ENCODE measurements around the gene CCDC69. TPM values are rescaled to one million over a fixed set of nuclear protein-coding genes. Genes with fewer than 3 reads are reported as not detected.

CCDC69 gene
- polyA plus RNA-seq, 2 donors, result 24.2 to 32.4 TPM

GRCh38 chr5:151164687-151165392 is 59.1 kb downstream of the CCDC69 start:
- no peaks in the 10 kb centered on the region for H3K27me3 ChIP-seq (ENCODE audit: control insufficient read depth in 1 of 2, insufficient read depth in 2 of 2, low read length in 2 of 2)
- H3K36me3 ChIP-seq (ENCODE audit: control insufficient read depth in 2 of 2, insufficient read depth in 2 of 2, low read length in 1 of 2), result no peaks in the 10 kb centered on the region
- no peaks in the 10 kb centered on the region for H3K9me3 ChIP-seq (ENCODE audit: control insufficient read depth in 2 of 2, insufficient read depth in 1 of 2, low read depth in 1 of 2, low read length in 1 of 2)
- WGBS, 2 donors, result 35 to 39% methylated on average over 8 of the region's 8 CpGs
- H3K4me3 ChIP-seq (ENCODE audit: low read depth in 1 of 2, low read length in 2 of 2), result no peak overlapping the region
- no peak overlapping the region for H3K27ac ChIP-seq (ENCODE audit: low read depth in 2 of 2, low read length in 1 of 2)
- H3K4me1 ChIP-seq (ENCODE audit: control insufficient read depth in 2 of 2, insufficient read depth in 2 of 2, low read length in 1 of 2), result no peaks in the 10 kb centered on the region

GRCh38 chr5:151162776-151163175 is 61.1 kb downstream of the CCDC69 start:
- H3K27ac ChIP-seq (ENCODE audit: low read depth in 2 of 2, low read length in 1 of 2), result no peak overlapping the region
- H3K9me3 ChIP-seq (ENCODE audit: control insufficient read depth in 2 of 2, insufficient read depth in 1 of 2, low read depth in 1 of 2, low read length in 1 of 2), result no peaks in the 10 kb centered on the region
- no peaks in the 10 kb centered on the region for H3K36me3 ChIP-seq (ENCODE audit: control insufficient read depth in 2 of 2, insufficient read depth in 2 of 2, low read length in 1 of 2)
- H3K27me3 ChIP-seq (ENCODE audit: control insufficient read depth in 1 of 2, insufficient read depth in 2 of 2, low read length in 2 of 2), result no peaks in the 10 kb centered on the region
- H3K4me3 ChIP-seq (ENCODE audit: low read depth in 1 of 2, low read length in 2 of 2), result no peak overlapping the region
- 44 to 50% methylated on average over 1 of the region's 1 CpG for WGBS, 2 donors
- no peaks in the 10 kb centered on the region for H3K4me1 ChIP-seq (ENCODE audit: control insufficient read depth in 2 of 2, insufficient read depth in 2 of 2, low read length in 1 of 2)

GRCh38 chr5:151159649-151160373 is 64.1 kb downstream of the CCDC69 start:
- 86 to 87% methylated on average over 9 of the region's 9 CpGs for WGBS, 2 donors
- H3K4me1 ChIP-seq (ENCODE audit: control insufficient read depth in 2 of 2, insufficient read depth in 2 of 2, low read length in 1 of 2), result peaks cover 0 to 4% of the 10 kb centered on the region in 2 donors
- H3K4me3 ChIP-seq (ENCODE audit: low read depth in 1 of 2, low read length in 2 of 2), result no peak overlapping the region
- H3K9me3 ChIP-seq (ENCODE audit: control insufficient read depth in 2 of 2, insufficient read depth in 1 of 2, low read depth in 1 of 2, low read length in 1 of 2), result no peaks in the 10 kb centered on the region
- no peaks in the 10 kb centered on the region for H3K27me3 ChIP-seq (ENCODE audit: control insufficient read depth in 1 of 2, insufficient read depth in 2 of 2, low read length in 2 of 2)
- H3K27ac ChIP-seq (ENCODE audit: low read depth in 2 of 2, low read length in 1 of 2), result no peak overlapping the region
- no peaks in the 10 kb centered on the region for H3K36me3 ChIP-seq (ENCODE audit: control insufficient read depth in 2 of 2, insufficient read depth in 2 of 2, low read length in 1 of 2)

- H3K4me1 ChIP-seq (ENCODE audit: control insufficient read depth in 2 of 2, insufficient read depth in 2 of 2, low read length in 1 of 2), result peaks cover 0 to 4% of the 10 kb centered on the region in 2 donors
- H3K27me3 ChIP-seq (ENCODE audit: control insufficient read depth in 1 of 2, insufficient read depth in 2 of 2, low read length in 2 of 2), result no peaks in the 10 kb centered on the region
- 15 to 17% methylated on average over 6 of the region's 6 CpGs for WGBS, 2 donors
- peak overlapping the region; percentile 83 for H3K27ac ChIP-seq (ENCODE audit: low read depth in 2 of 2, low read length in 1 of 2)
- H3K36me3 ChIP-seq (ENCODE audit: control insufficient read depth in 2 of 2, insufficient read depth in 2 of 2, low read length in 1 of 2), result no peaks in the 10 kb centered on the region
- no peaks in the 10 kb centered on the region for H3K9me3 ChIP-seq (ENCODE audit: control insufficient read depth in 2 of 2, insufficient read depth in 1 of 2, low read depth in 1 of 2, low read length in 1 of 2)
- peak overlapping the region; percentile 44 to 65 for H3K4me3 ChIP-seq (ENCODE audit: low read depth in 1 of 2, low read length in 2 of 2)
Measured at GRCh38 chr5:151158287-151158661, 65.6 kb downstream of the CCDC69 start.

- Histone ChIP-seq H3K4me1 (ENCODE audit: control insufficient read depth in 2 of 2, insufficient read depth in 2 of 2, low read length in 1 of 2) (peaks cover 0 to 4% of the 10 kb centered on the region in 2 donors), H3K9me3 (ENCODE audit: control insufficient read depth in 2 of 2, insufficient read depth in 1 of 2, low read depth in 1 of 2, low read length in 1 of 2) (no peaks in the 10 kb centered on the region), H3K4me3 (ENCODE audit: low read depth in 1 of 2, low read length in 2 of 2) (peak within 1 kb of the TSS; percentile 44 to 65), H3K27me3 (ENCODE audit: control insufficient read depth in 1 of 2, insufficient read depth in 2 of 2, low read length in 2 of 2) (no peaks in the 10 kb centered on the region), H3K36me3 (ENCODE audit: control insufficient read depth in 2 of 2, insufficient read depth in 2 of 2, low read length in 1 of 2) (no peaks in the 10 kb centered on the region), H3K27ac (ENCODE audit: low read depth in 2 of 2, low read length in 1 of 2) (peak within 1 kb of the TSS; percentile 83)
- WGBS, 2 donors, result 1% methylated on average over 59 to 60 of the region's 60 CpGs
Measured at GRCh38 chr5:151157426-151158286, 66.2 kb downstream of the CCDC69 start, which contains the start of gene ANXA6. Gene ANXA6 (minus strand): TSS chr5:151157779. CDS start chr5:151147901, 9,878 bp downstream.

- 25 to 32% methylated on average over 20 of the region's 20 CpGs for whole genome bisulfite sequencing, 2 donors
Measured at GRCh38 chr5:151156507-151157420, 67.1 kb downstream of the CCDC69 start.

GRCh38 chr5:151155775-151156506 is 68.0 kb downstream of the CCDC69 start:
- peaks cover 0 to 5% of the 10 kb centered on the region in 2 donors for H3K4me1 ChIP-seq (ENCODE audit: control insufficient read depth in 2 of 2, insufficient read depth in 2 of 2, low read length in 1 of 2)
- no peaks in the 10 kb centered on the region for H3K27me3 ChIP-seq (ENCODE audit: control insufficient read depth in 1 of 2, insufficient read depth in 2 of 2, low read length in 2 of 2)
- H3K27ac ChIP-seq (ENCODE audit: low read depth in 2 of 2, low read length in 1 of 2), result peak overlapping the region; percentile 83
- 31 to 44% methylated on average over 9 of the region's 9 CpGs for whole genome bisulfite sequencing, 2 donors
- no peaks in the 10 kb centered on the region for H3K36me3 ChIP-seq (ENCODE audit: control insufficient read depth in 2 of 2, insufficient read depth in 2 of 2, low read length in 1 of 2)
- no peaks in the 10 kb centered on the region for H3K9me3 ChIP-seq (ENCODE audit: control insufficient read depth in 2 of 2, insufficient read depth in 1 of 2, low read depth in 1 of 2, low read length in 1 of 2)
- H3K4me3 ChIP-seq (ENCODE audit: low read depth in 1 of 2, low read length in 2 of 2), result peak overlapping the region; percentile 28 to 44

More at GRCh38 chr5:151156507-151157420, 67.1 kb downstream of the CCDC69 start:
- Histone ChIP-seq H3K9me3 (ENCODE audit: control insufficient read depth in 2 of 2, insufficient read depth in 1 of 2, low read depth in 1 of 2, low read length in 1 of 2) (no peaks in the 10 kb centered on the region), H3K27me3 (ENCODE audit: control insufficient read depth in 1 of 2, insufficient read depth in 2 of 2, low read length in 2 of 2) (no peaks in the 10 kb centered on the region), H3K27ac (ENCODE audit: low read depth in 2 of 2, low read length in 1 of 2) (peak overlapping the region; percentile 83), H3K4me1 (ENCODE audit: control insufficient read depth in 2 of 2, insufficient read depth in 2 of 2, low read length in 1 of 2) (peaks cover 0 to 4% of the 10 kb centered on the region in 2 donors), H3K4me3 (ENCODE audit: low read depth in 1 of 2, low read length in 2 of 2) (peak overlapping the region; percentile 44 to 65), H3K36me3 (ENCODE audit: control insufficient read depth in 2 of 2, insufficient read depth in 2 of 2, low read length in 1 of 2) (no peaks in the 10 kb centered on the region)

GRCh38 chr5:151154931-151155774 is 68.7 kb downstream of the CCDC69 start:
- peak overlapping the region; percentile 83 for H3K27ac ChIP-seq (ENCODE audit: low read depth in 2 of 2, low read length in 1 of 2)
- peak overlapping the region in 1 of 2 donors; percentile 44 for H3K4me3 ChIP-seq (ENCODE audit: low read depth in 1 of 2, low read length in 2 of 2)
- 55 to 56% methylated on average over 9 of the region's 9 CpGs for WGBS, 2 donors

More at GRCh38 chr5:151154931-151155774, 68.7 kb downstream of the CCDC69 start:
- no peaks in the 10 kb centered on the region for H3K9me3 ChIP-seq (ENCODE audit: control insufficient read depth in 2 of 2, insufficient read depth in 1 of 2, low read depth in 1 of 2, low read length in 1 of 2)
- H3K36me3 ChIP-seq (ENCODE audit: control insufficient read depth in 2 of 2, insufficient read depth in 2 of 2, low read length in 1 of 2), result no peaks in the 10 kb centered on the region
- no peaks in the 10 kb centered on the region for H3K27me3 ChIP-seq (ENCODE audit: control insufficient read depth in 1 of 2, insufficient read depth in 2 of 2, low read length in 2 of 2)
- peaks cover 0 to 13% of the 10 kb centered on the region in 2 donors for H3K4me1 ChIP-seq (ENCODE audit: control insufficient read depth in 2 of 2, insufficient read depth in 2 of 2, low read length in 1 of 2)

Data from esophagus (tissue), 2 donors.